Ishikawa (cell line): ENCODE data around the gene PSTPIP2.

Experiments used
- CEBPB ChIP-seq: IDR thresholded peaks from 2 replicates; pipeline ENCODE4 v1.6.1; 2012
- CREB1 ChIP-seq: IDR thresholded peaks from 2 replicates; pipeline ENCODE4 v1.6.1; 2012; ENCODE audit warnings: low read depth
- EP300 ChIP-seq: IDR thresholded peaks from 2 replicates; pipeline ENCODE4 v1.6.1; 2012; ENCODE audit warnings: borderline replicate concordance
- FOXM1 ChIP-seq: IDR thresholded peaks from 2 replicates; pipeline ENCODE4 v1.6.1; 2012; ENCODE audit warnings: low read depth, borderline replicate concordance
- MAX ChIP-seq: IDR thresholded peaks from 2 replicates; pipeline ENCODE4 v1.6.1; 2012
- NFIC ChIP-seq: IDR thresholded peaks from 2 replicates; pipeline ENCODE4 v1.6.1; 2012
- RAD21 ChIP-seq: IDR thresholded peaks from 2 replicates; pipeline ENCODE4 v1.6.1; 2012; ENCODE audit warnings: low read depth
- REST ChIP-seq: IDR thresholded peaks from 2 replicates; pipeline ENCODE4 v1.6.1; 2012; ENCODE audit warnings: low read depth, mild to moderate bottlenecking
- TAF1 ChIP-seq: IDR thresholded peaks from 2 replicates; pipeline ENCODE4 v1.6.1; 2012; ENCODE audit warnings: low read depth, mild to moderate bottlenecking
- TEAD4 ChIP-seq: IDR thresholded peaks from 2 replicates; pipeline ENCODE4 v1.6.1; 2012
- USF1 ChIP-seq: IDR thresholded peaks from 2 replicates; pipeline ENCODE4 v1.6.1; 2012
- YY1 ChIP-seq: IDR thresholded peaks from 2 replicates; pipeline ENCODE4 v1.6.1; 2012; ENCODE audit warnings: low read depth
- ZBTB7A ChIP-seq: IDR thresholded peaks from 2 replicates; pipeline ENCODE4 v1.6.1; 2012; ENCODE audit warnings: low read depth

GRCh38 chr18:45997700-45998151, 74.3 kb downstream of the PSTPIP2 start:
- no peak for TF ChIP-seq CEBPB
- no peak for TF ChIP-seq REST
- TF ChIP-seq TEAD4, result no peak
- no peak for TF ChIP-seq EP300
- no peak for TF ChIP-seq ZBTB7A
- no peak for TF ChIP-seq FOXM1
- no peak for TF ChIP-seq YY1
- no peak for TF ChIP-seq RAD21
- no peak for TF ChIP-seq USF1
- no peak for TF ChIP-seq NFIC
- TF ChIP-seq TAF1, result no peak
- no peak for TF ChIP-seq MAX
- no peak for TF ChIP-seq CREB1
